GM18502 (cell line): Measurements from ENCODE around the gene RNASEH2A.

Experiments
- ATAC-seq: cut with Tn5 transposase; IDR thresholded peaks from one replicate; pipeline ENCODE4 v1.9.1; 2021; ENCODE audit warnings: mild to moderate bottlenecking; ENCODE audit not compliant: unreplicated experiment, poor library complexity

The RNASEH2A gene

GRCh38 chr19:12847159-12848139, 41.1 kb downstream of the RNASEH2A start:
- ATAC-seq: peak; percentile 61

- no peak for ATAC-seq
Observed at GRCh38 chr19:12856653-12857052, 50.3 kb downstream of the RNASEH2A start.

GRCh38 chr19:12858041-12858928, 51.9 kb downstream of the RNASEH2A start:
- ATAC-seq: no peak

GRCh38 chr19:12859546-12859945, 53.2 kb downstream of the RNASEH2A start:
- ATAC-seq: no peak
